Stomach (tissue), 9 donors: ENCODE data around the gene TMEM80. TPM values are rescaled to one million over a fixed set of nuclear protein-coding genes. Genes with fewer than 3 reads are reported as not detected.
"Not testable (repeated sequence)": the region's sequence is repeated elsewhere in the genome, so short reads cannot be mapped to it uniquely, and the experiment has no call there.

Source experiments
- DNase-seq, 2 donors: peaks; one replicate each; pipeline versions ENCODE4 v3.0.0 to v3.0.0-alpha.2; 2013 to 2019
- H3K27ac ChIP-seq, 5 donors: fragments of 200-600 bp in 4 of 5; sonication (generic) in 4 of 5; one replicate each; pipeline ENCODE4 v1.5.1; 2013 to 2019; ENCODE audit warnings: mild to moderate bottlenecking in 1 of 5, moderate library complexity in 1 of 5
- H3K27me3 ChIP-seq, 3 donors: fragments of 200-600 bp; sonication (generic); one replicate each; pipeline ENCODE4 v1.5.1; 2017 to 2019; ENCODE audit warnings: mixed run types in 1 of 3
- H3K36me3 ChIP-seq, 4 donors: fragments of 200-600 bp; sonication (generic); 1 replicate in 3 of 4; 2 replicates in 1 of 4; pipeline ENCODE4 v1.5.1; 2016 to 2019
- H3K4me1 ChIP-seq, 4 donors: fragments of 200-600 bp; sonication (generic); one replicate each; pipeline ENCODE4 v1.5.1; 2016 to 2019
- H3K4me3 ChIP-seq, 4 donors: fragments of 200-600 bp; sonication (generic) in 3 of 4; one replicate each; pipeline ENCODE4 v1.5.1; 2016 to 2019; ENCODE audit warnings: mild to moderate bottlenecking in 1 of 4
- H3K9me3 ChIP-seq, 4 donors: fragments of 200-600 bp; sonication (generic); one replicate each; pipeline ENCODE4 v1.5.1; 2016 to 2019
- EP300 ChIP-seq: sonication (generic); formaldehyde crosslinking; IDR thresholded peaks from one replicate; pipeline ENCODE4 v1.6.1; 2017; ENCODE audit warnings: antibody characterized with exemption
- POLR2A ChIP-seq, 4 donors: fragments of 450-650 bp; IDR thresholded peaks; one replicate each; pipeline ENCODE4 v1.6.1; 2016; ENCODE audit warnings: antibody characterized with exemption in 4 of 4, control low read depth in 2 of 4, mild to moderate bottlenecking in 1 of 4, moderate library complexity in 1 of 4
- POLR2AphosphoS5 ChIP-seq, 3 donors: sonication (generic); formaldehyde crosslinking; IDR thresholded peaks; one replicate each; pipeline ENCODE4 v1.6.1; 2016; ENCODE audit warnings: antibody characterized with exemption in 3 of 3
- WGBS, 5 donors: extraction: QIAGEN DNeasy Blood & Tissue Kit in 3 of 5; methylation state at CpG; one replicate each; pipeline versions ENCODE4 v1.1.5 to v1.1.7; 2013 to 2018; 5-methylcytosine and 5-hydroxymethylcytosine counted together
- intact Hi-C: fragments of 100-400 bp; cut with DNase I; formaldehyde crosslinking; loops from one replicate; pipeline ENCODE4 v1.15.1; 2023; ENCODE audit warnings: low total_unique reads
- polyA plus RNA-seq, 3 donors: library from polyadenylated mRNA; stranded (reverse); fragments of 200-250 nt; gene quantifications; one replicate each; pipeline ENCODE4 v1.2.3, GENCODE V29; 2013
- total RNA-seq, 5 donors: library from RNA; depleted of rRNA; stranded (reverse); fragments of >200 nt; gene quantifications; one replicate each; pipeline versions ENCODE4 v1.1.0 to v1.2.3, GENCODE V29; 2014 to 2016
- TF ChIP-seq, protein P1 (sequence below), 7 experiments: fragments of 450-650 bp in 4 of 7; fragments of 200-600 bp in 3 of 7; sonication (generic) in 3 of 7; IDR thresholded peaks; one replicate each; pipeline ENCODE4 v1.5.1; 2016 to 2019; ENCODE audit warnings: antibody characterized with exemption in 7 of 7, control low read depth in 2 of 7, mild to moderate bottlenecking in 1 of 7
- donor health status: healthy with polysubstance abuse.
- donor health status: Bipolar disorder and iron deficiency.
- donor health status: healthy.

The TMEM80 gene
- total and polyA plus RNA-seq, 8 donors = 4.9 to 46.5 (median 19.8) TPM

DNA sequence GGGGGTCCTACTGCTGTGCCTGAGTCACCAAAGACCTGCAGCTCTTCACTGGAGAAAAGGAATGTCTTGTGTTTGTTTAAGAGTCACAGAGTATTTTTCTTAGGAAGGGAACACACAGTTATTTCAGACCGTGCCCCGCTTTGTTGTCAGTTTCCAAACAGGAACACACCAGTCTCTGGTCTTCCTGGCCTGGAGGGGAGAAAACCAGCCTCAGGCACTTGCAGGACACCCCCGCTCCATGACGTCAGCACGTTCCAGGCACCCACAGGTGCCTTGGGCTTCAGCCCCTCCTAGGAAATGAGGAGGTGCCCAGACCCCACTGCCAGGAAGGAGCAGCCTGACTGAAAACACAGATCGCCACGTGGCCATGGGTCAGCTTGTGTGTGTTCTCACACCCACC, 6.0 kb upstream of the TMEM80 start:
- H3K27me3 ChIP-seq = no peaks in the 10 kb centered on the region
- intact Hi-C loops = no loop called here
- H3K4me3 ChIP-seq = no peak overlapping the region
- WGBS, 5 donors = 35 to 70% (median 60%) methylated on average over 7 of the region's 7 CpGs
- no peak for DNase-seq
- H3K27ac ChIP-seq = peak overlapping the region; percentile 20 to 64 (median 57)
- peaks cover 38 to 64% (median 55%) of the 10 kb centered on the region in 4 donors for H3K36me3 ChIP-seq
- no peak for TF ChIP-seq POLR2AphosphoS5 (IDR thresholded peaks at IDR 0.05)
- TF ChIP-seq, protein P1, sequence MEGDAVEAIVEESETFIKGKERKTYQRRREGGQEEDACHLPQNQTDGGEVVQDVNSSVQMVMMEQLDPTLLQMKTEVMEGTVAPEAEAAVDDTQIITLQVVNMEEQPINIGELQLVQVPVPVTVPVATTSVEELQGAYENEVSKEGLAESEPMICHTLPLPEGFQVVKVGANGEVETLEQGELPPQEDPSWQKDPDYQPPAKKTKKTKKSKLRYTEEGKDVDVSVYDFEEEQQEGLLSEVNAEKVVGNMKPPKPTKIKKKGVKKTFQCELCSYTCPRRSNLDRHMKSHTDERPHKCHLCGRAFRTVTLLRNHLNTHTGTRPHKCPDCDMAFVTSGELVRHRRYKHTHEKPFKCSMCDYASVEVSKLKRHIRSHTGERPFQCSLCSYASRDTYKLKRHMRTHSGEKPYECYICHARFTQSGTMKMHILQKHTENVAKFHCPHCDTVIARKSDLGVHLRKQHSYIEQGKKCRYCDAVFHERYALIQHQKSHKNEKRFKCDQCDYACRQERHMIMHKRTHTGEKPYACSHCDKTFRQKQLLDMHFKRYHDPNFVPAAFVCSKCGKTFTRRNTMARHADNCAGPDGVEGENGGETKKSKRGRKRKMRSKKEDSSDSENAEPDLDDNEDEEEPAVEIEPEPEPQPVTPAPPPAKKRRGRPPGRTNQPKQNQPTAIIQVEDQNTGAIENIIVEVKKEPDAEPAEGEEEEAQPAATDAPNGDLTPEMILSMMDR (IDR thresholded peaks at IDR 0.05) = no peak
- TF ChIP-seq POLR2A (IDR thresholded peaks at IDR 0.05) = no peak
- TF ChIP-seq EP300 = no peak
- peaks cover 24 to 52% (median 41%) of the 10 kb centered on the region in 4 donors for H3K4me1 ChIP-seq
- no peaks in the 10 kb centered on the region for H3K9me3 ChIP-seq

DNA sequence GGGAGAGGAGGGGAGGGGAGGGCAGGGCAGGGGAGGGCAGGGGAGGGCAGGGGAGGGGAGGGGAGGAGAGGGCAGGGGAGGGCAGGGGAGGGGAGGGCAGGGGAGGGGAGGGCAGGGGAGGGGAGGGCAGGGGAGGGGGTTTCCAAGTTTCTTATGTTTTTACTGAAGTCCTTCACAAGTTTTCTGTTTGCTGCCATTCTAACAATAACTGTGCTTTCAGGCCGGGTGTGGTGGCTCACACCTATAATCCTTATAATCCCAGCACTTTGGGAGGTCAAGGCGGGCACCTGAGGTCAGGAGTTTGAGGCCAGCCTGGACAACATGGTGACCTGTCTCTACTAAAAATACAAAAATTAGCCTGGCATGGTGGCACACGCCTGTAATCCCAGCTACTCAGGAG, 5.4 kb upstream of the TMEM80 start:
- intact Hi-C loops = not testable (repeated sequence)
- peaks cover 25 to 53% (median 41%) of the 10 kb centered on the region in 4 donors for H3K4me1 ChIP-seq
- 94 to 96% (median 95%) methylated on average over 3 of the region's 3 CpGs for WGBS, 5 donors

GRCh38 chr11:690738-691633, 4.6 kb upstream of the TMEM80 start:
- Histone ChIP-seq H3K4me1 (peaks cover 25 to 53% (median 42%) of the 10 kb centered on the region in 4 donors), H3K27ac (peak overlapping the region; percentile 8 to 54 (median 39)), H3K27me3 (no peaks in the 10 kb centered on the region), H3K36me3 (peaks cover 28 to 50% (median 42%) of the 10 kb centered on the region in 4 donors), H3K9me3 (no peaks in the 10 kb centered on the region), H3K4me3 (no peak overlapping the region)
- 63 to 75% (median 66%) methylated on average over 18 to 27 of the region's 27 CpGs for whole genome bisulfite sequencing, 5 donors
- DNase-seq = peak in 1 of 2 donors; percentile 69
- intact Hi-C loops = no loop called here
- TF ChIP-seq POLR2A (IDR thresholded peaks at IDR 0.05) (no peak), EP300 (no peak), POLR2AphosphoS5 (IDR thresholded peaks at IDR 0.05) (no peak)
- TF ChIP-seq, protein P1 (IDR thresholded peaks at IDR 0.05) = no peak

More for the DNA sequence above, 5.4 kb upstream of the TMEM80 start:
- H3K9me3 ChIP-seq, DNase-seq, H3K4me3 ChIP-seq, H3K27me3 ChIP-seq: not testable (repeated sequence)
- peaks cover 31 to 58% (median 49%) of the 10 kb centered on the region in 4 donors for H3K36me3 ChIP-seq
- H3K27ac ChIP-seq = peak overlapping the region in 2 of 5 donors; percentile 43 to 54

- 88 to 91% (median 91%) methylated on average over 18 of the region's 18 CpGs for WGBS, 5 donors
- Histone ChIP-seq H3K27ac (no peak overlapping the region), H3K27me3 (no peaks in the 10 kb centered on the region), H3K4me3 (no peak overlapping the region), H3K4me1 (peaks cover 29 to 54% (median 49%) of the 10 kb centered on the region in 4 donors), H3K36me3 (peaks cover 20 to 41% (median 33%) of the 10 kb centered on the region in 4 donors), H3K9me3 (no peaks in the 10 kb centered on the region)
- DNase-seq = no peak
- TF ChIP-seq POLR2AphosphoS5 (IDR thresholded peaks at IDR 0.05) (no peak), POLR2A (IDR thresholded peaks at IDR 0.05) (no peak), EP300 (no peak)
- TF ChIP-seq, protein P1 (IDR thresholded peaks at IDR 0.05) = no peak
- intact Hi-C loops = no loop called here
Measured at GRCh38 chr11:691710-692590, 3.7 kb upstream of the TMEM80 start.
